ENCODE data around the gene EGFR. TPM values are rescaled to one million over a fixed set of nuclear protein-coding genes. Genes with fewer than 3 reads are reported as not detected.

Gene EGFR
- polyA plus RNA-seq, 1 donor from 2014 or later: 0.22 TPM

GRCh38 chr7:55120074-55120473 is 101.3 kb downstream of the EGFR start:
- no peaks in the 10 kb centered on the region for H3F3A ChIP-seq (ENCODE audit: insufficient read depth, low read length, poor library complexity, severe bottlenecking)
- H2AFZ ChIP-seq (ENCODE audit: low read depth, low read length): no peak overlapping the region
- H3K27ac ChIP-seq (ENCODE audit: low read length): no peak overlapping the region
- H3K36me3 ChIP-seq (ENCODE audit: insufficient read depth, low read length): no peaks in the 10 kb centered on the region
- no peaks in the 10 kb centered on the region for H3K79me2 ChIP-seq (replicated peaks; ENCODE audit: insufficient read depth, low read length)
- H3K4me3 ChIP-seq (ENCODE audit: low read length): no peak overlapping the region
- H3K9ac ChIP-seq (ENCODE audit: low read length): no peak overlapping the region
- no peaks in the 10 kb centered on the region for H4K20me1 ChIP-seq (ENCODE audit: insufficient read depth)
- H3K9me3 ChIP-seq (ENCODE audit: low read length): no peaks in the 10 kb centered on the region
- TF ChIP-seq TAF1 (IDR thresholded peaks at IDR 0.05; ENCODE audit: low read depth) (no peak), MXI1 (conservative IDR thresholded peaks at IDR 0.05; ENCODE audit: poor library complexity, severe bottlenecking) (no peak), EZH2 (IDR thresholded peaks at IDR 0.05; ENCODE audit: borderline replicate concordance, insufficient read depth, low read length, poor library complexity, severe bottlenecking) (no peak), RAD21 (conservative IDR thresholded peaks at IDR 0.05) (no peak), EP300 (conservative IDR thresholded peaks at IDR 0.05; ENCODE audit: poor library complexity, severe bottlenecking) (no peak), POLR2AphosphoS5 (IDR thresholded peaks at IDR 0.05) (no peak)
- no peaks in the 10 kb centered on the region for H3K9me2 ChIP-seq (ENCODE audit: insufficient read depth, low read length)
- no peak overlapping the region for H3K4me2 ChIP-seq (ENCODE audit: low read length)
- no peaks in the 10 kb centered on the region for H3K27me3 ChIP-seq (ENCODE audit: insufficient read depth, low read depth, low read length)

GRCh38 chr7:55120501-55121198 is 101.8 kb downstream of the EGFR start:
- H2AFZ ChIP-seq (ENCODE audit: low read depth, low read length): no peak overlapping the region
- H3K9ac ChIP-seq (ENCODE audit: low read length): no peak overlapping the region

More at GRCh38 chr7:55120501-55121198, 101.8 kb downstream of the EGFR start:
- TF ChIP-seq POLR2AphosphoS5 (IDR thresholded peaks at IDR 0.05): no peak
- TF ChIP-seq REST (IDR thresholded peaks at IDR 0.05; ENCODE audit: borderline replicate concordance): no peak
- Histone ChIP-seq H3F3A (ENCODE audit: insufficient read depth, low read length, poor library complexity, severe bottlenecking) (no peaks in the 10 kb centered on the region), H3K4me2 (ENCODE audit: low read length) (no peak overlapping the region), H3K36me3 (ENCODE audit: insufficient read depth, low read length) (no peaks in the 10 kb centered on the region), H3K9me2 (ENCODE audit: insufficient read depth, low read length) (no peaks in the 10 kb centered on the region), H4K20me1 (ENCODE audit: insufficient read depth) (no peaks in the 10 kb centered on the region), H3K27me3 (ENCODE audit: insufficient read depth, low read depth, low read length) (no peaks in the 10 kb centered on the region), H3K79me2 (replicated peaks; ENCODE audit: insufficient read depth, low read length) (no peaks in the 10 kb centered on the region), H3K4me3 (ENCODE audit: low read length) (no peak overlapping the region), H3K9me3 (ENCODE audit: low read length) (no peaks in the 10 kb centered on the region), H3K27ac (ENCODE audit: low read length) (no peak overlapping the region)

Data from neural cell (in vitro differentiated cells).